GM12801 (cell line): ENCODE data around the gene EIF2AK3.

Source experiments
- CTCF ChIP-seq: IDR thresholded peaks from one replicate; pipeline ENCODE4 v1.5.1; 2011; ENCODE audit warnings: control low read depth; ENCODE audit not compliant: insufficient read length; ENCODE audit errors: extremely low read depth

EIF2AK3 gene

DNA sequence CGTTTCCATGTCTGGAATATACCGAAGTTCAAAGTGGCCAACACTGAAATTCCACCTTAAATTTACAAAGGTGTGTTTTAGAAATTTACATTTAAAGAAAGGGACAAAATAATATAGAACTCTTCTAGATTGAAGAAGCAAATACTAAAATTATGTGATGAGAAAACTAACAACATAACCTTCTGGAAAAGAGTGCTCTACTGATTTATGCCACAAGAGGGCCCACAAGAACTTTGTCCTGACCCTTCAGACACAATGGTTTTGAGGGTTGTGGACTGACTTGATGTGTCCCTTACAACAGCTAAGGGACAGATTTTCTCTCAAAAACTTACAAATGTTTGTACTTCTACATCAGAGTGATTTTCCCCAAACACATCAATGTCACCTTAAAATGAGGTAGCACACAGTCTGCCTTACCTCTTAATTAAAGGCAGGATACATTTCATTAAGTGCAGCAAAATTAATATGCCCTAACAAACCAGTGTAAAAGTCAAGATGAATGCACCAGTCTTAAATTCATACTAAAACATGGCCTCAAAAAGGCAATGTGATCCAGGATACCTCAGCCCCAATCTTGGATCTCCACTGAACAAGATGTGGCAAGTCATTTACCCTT, 36.2 kb downstream of the EIF2AK3 start:
- TF ChIP-seq CTCF, result peak; percentile 26

DNA sequence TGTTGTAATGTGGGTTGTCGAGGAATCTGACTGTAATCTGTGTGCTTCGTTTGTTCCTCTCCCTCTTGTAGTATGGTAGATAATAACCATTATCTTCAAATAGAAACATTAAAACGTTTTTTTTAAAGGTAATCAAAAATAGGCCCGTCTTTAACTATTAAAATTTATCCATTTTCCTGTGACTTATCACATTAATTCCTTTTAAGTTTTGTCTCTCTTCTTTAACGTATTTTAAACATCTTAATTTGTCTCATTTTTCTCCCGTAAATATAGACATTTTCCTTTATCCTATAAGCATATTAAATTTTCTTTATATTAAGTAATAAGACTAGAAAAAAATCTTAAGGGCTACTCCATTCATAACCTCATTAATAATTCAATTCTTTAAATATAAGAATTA, 41.3 kb downstream of the EIF2AK3 start:
- no peak for TF ChIP-seq CTCF

DNA sequence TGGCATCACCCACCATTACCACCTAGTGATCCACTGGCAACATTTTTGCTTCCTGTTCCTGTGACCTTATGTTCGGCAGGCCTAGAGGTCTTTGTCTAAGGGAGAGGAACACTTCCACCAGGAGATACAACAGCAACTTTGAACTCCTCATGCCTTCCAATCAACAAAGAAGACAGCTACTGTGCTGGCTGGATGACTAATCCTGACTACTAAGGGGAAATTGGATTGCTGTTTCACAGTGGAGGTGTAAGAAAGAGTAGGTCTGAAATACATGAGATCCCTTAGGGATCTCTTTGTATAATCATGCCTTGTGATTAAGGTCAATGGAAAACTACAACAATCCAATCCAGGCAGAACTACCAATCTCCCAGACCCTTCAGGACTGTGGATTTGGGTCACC, 45.2 kb downstream of the EIF2AK3 start:
- no peak for TF ChIP-seq CTCF

GRCh38 chr2:88580088-88580487, 47.2 kb downstream of the EIF2AK3 start:
- TF ChIP-seq CTCF, result no peak

DNA sequence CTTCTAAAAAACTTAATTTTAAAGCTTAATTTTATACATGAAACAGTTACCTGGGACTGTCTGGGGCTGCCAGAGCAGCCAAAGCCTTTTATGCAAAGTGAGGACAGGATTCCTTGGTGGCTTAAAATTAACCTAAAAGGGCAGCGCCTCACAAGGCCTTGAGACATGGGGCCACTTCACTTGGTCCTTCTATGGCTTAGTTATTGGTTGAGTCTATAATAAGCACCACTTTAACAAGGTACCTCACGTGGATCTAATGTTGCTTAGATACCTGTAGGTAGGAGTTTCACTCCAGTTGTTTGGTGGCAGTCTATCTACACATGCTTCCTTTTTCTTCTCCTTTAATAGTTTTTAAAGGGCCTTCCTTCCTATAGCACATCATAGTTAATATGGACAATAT, 51.6 kb downstream of the EIF2AK3 start:
- no peak for TF ChIP-seq CTCF

GRCh38 chr2:88575051-88575450, 52.2 kb downstream of the EIF2AK3 start:
- no peak for TF ChIP-seq CTCF

DNA sequence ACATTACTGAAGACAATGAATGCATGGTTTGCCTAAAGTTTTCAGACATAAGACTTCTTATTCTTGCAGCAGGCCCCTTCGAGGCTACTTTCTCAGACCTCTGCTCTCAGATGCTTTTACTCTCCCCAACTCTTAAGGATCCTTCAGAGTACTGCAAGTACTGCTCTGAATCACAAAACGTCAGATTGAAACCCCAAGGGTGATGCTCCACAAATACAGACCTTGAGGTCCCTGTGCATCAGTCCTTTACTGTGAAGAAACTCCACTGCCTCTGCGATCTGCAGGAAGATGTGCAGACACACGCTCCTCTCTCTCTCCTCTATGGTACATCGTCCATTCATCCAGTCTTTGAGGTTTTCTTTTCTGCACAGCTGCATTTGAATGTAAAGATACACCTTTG, 52.8 kb downstream of the EIF2AK3 start:
- no peak for TF ChIP-seq CTCF
